Measurements from ENCODE around the gene POLR2E.
A peak's percentile ranks its signal among the peaks of the same experiment; 100 is the strongest.

Gene POLR2E

DNA sequence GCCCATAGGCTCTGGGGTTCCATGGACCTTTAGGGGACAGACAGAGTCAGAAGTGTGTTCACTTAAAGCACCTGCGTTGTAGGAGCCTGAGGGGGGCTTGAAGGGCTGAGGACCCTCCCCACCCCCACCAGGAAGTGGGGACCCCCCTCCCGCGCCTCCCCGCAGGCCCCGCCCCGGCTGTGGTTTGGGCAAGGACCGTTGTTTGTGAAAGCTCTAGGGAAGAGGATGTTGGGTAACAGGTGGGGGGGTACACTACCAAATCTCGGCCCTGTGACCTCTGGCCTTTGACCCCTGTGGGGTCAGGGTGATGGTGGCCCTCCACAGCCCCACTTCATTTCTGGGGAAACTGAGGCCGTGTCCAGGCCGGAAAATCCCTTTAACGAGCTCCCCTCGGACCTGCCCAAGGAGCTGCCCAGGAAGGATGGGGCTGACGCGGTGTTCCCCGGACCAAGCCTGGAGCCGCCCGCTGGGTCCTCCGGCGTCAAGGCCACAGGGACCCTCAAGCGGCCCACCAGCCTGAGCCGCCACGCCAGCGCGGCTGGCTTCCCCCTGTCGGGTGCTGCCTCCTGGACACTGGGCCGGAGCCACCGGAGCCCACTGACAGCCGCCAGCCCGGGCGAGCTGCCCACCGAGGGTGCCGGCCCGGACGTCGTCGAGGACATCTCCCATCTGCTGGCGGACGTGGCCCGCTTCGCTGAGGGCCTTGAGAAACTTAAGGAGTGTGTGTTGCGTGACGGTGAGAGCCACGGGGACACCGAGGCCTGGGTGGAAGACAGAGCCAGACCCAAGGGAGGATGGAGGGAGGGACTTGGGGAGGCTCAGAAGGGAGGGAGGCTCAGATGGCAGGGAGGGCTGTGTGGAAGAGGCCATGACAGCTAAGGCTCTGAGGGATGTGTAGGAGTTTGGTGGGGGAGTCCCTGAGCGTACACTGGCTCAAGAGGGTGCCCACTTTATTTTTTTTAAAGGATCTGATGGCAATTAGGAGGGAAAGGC is 26.9 kb downstream of the POLR2E start:
- H3K27me3 ChIP-seq (ENCODE audit: low read depth, low read length): peaks cover 26% of the 10 kb centered on the region
- H3K27ac ChIP-seq (ENCODE audit: low read length): no peak overlapping the region
- H3K36me3 ChIP-seq (ENCODE audit: control insufficient read depth in 1 of 2, insufficient read depth in 2 of 2, low read length in 2 of 2): no peaks in the 10 kb centered on the region
- peak overlapping the region; percentile 39 to 59 for H3K4me3 ChIP-seq (ENCODE audit: low read depth in 1 of 2, low read length in 2 of 2)
- peaks cover 0 to 2% of the 10 kb centered on the region in 2 donors for H3K9me3 ChIP-seq (ENCODE audit: control insufficient read depth in 1 of 2, low read length in 2 of 2)
- peaks cover 0 to 44% of the 10 kb centered on the region in 2 donors for H3K4me1 ChIP-seq (ENCODE audit: control insufficient read depth in 1 of 2, insufficient read depth in 2 of 2, low read length in 2 of 2)

DNA sequence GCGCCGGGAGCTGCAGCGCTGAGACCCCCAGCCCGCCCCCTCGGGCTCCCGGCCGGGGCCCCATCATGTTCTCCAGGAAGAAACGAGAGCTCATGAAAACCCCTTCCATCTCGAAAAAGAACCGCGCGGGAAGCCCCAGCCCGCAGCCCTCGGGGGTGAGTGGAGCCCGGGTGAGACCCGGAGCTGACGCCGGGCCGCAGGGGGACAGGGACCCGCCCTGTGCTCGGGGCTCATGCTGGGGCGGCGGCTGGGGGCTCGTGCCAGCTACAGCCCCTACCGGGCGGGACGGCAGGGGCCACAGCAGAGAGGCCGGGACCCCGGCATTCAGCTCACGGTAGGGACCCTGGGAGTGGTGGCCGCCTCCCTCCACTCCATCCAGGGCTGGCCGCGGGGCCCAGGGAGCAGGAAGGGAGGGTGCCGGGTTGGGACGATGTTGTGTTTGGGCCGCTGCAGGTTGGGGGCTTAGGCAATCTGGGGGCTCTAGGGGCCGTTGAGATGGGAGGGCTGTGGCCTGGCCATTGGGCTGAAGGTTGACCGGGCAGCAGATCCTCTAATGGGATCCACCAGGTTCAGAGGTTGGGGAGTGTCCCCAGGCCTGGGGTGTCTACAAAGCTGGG is 27.7 kb downstream of the POLR2E start:
- no peak overlapping the region for H3K27ac ChIP-seq (ENCODE audit: low read length)
- H3K9me3 ChIP-seq (ENCODE audit: control insufficient read depth in 1 of 2, low read length in 2 of 2): peaks cover 0 to 2% of the 10 kb centered on the region in 2 donors
- peaks cover 0 to 44% of the 10 kb centered on the region in 2 donors for H3K4me1 ChIP-seq (ENCODE audit: control insufficient read depth in 1 of 2, insufficient read depth in 2 of 2, low read length in 2 of 2)
- H3K36me3 ChIP-seq (ENCODE audit: control insufficient read depth in 1 of 2, insufficient read depth in 2 of 2, low read length in 2 of 2): no peaks in the 10 kb centered on the region
- peak overlapping the region; percentile 7 to 59 for H3K4me3 ChIP-seq (ENCODE audit: low read depth in 1 of 2, low read length in 2 of 2)
- H3K27me3 ChIP-seq (ENCODE audit: low read depth, low read length): peaks cover 24% of the 10 kb centered on the region

DNA sequence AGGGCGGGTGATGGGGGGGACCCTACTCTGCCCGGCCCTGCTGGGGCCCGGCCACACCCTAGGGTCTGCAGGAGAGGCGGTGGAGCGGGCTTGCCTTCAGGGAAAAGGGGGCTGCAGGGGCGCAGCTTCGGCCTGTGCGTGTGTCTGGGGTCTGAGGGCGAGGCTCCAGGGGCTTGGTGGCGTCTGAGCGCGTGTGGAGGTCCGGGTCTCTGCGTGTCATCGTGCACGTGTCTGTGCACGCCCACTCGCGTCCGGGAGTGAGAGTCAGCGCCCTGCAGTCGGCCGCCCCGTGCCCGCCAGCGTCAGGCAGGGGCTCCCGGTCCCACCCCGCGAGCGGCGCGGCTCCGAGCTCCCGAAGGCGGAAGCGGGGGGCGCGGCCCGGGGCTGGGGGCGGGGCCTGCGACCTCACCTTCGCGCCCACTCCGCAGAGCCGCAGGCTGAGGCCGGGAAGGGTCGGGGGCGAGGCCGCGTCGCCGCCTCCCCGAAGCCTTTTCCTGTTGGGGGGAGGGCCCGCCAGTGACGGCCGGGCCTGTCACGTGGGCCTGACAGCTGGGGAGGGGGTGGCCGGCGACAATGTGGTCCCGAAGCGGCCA is 28.3 kb downstream of the POLR2E start, which contains the start of gene ARHGAP45:
ARHGAP45 (plus strand) TSS at position 420 of the 593 bp plus-strand sequence. CDS start 239 bp downstream, outside the sequence.
- Histone ChIP-seq H3K27ac (ENCODE audit: low read length) (no peak within 1 kb of the TSS), H3K4me1 (ENCODE audit: control insufficient read depth in 1 of 2, insufficient read depth in 2 of 2, low read length in 2 of 2) (peaks cover 0 to 44% of the 10 kb centered on the region in 2 donors), H3K9me3 (ENCODE audit: control insufficient read depth in 1 of 2, low read length in 2 of 2) (peaks cover 0 to 2% of the 10 kb centered on the region in 2 donors), H3K27me3 (ENCODE audit: low read depth, low read length) (peaks cover 23% of the 10 kb centered on the region), H3K4me3 (ENCODE audit: low read depth in 1 of 2, low read length in 2 of 2) (peak within 1 kb of the TSS; percentile 7 to 59), H3K36me3 (ENCODE audit: control insufficient read depth in 1 of 2, insufficient read depth in 2 of 2, low read length in 2 of 2) (no peaks in the 10 kb centered on the region)

DNA sequence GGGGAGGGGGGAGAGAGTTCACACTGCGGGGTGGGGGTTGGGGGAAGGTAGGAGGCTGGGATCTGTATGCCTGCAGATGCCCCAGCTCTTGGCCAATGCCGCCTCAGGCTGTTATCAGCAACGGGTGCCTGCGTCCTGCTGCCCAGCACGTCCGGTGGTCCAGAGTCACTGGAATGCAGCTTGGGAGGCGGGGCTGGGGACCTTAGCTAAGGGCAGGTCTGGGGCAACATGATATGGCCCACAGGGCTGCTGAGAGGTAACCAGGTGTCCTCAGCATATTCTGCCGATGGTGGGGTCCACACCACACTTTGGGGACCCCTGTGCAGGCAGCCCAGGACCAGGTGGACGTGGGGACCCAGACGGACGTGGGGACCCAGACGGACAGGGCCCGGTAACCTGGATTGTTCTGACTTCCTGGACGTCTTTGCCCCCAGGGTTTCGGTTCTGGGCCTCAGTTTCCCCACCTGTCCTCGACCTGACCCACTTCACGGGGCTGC is 28.9 kb downstream of the POLR2E start:
- Histone ChIP-seq H3K4me3 (ENCODE audit: low read depth in 1 of 2, low read length in 2 of 2) (peak overlapping the region in 1 of 2 donors; percentile 59), H3K36me3 (ENCODE audit: control insufficient read depth in 1 of 2, insufficient read depth in 2 of 2, low read length in 2 of 2) (no peaks in the 10 kb centered on the region), H3K27ac (ENCODE audit: low read length) (no peak overlapping the region), H3K27me3 (ENCODE audit: low read depth, low read length) (peaks cover 23% of the 10 kb centered on the region), H3K9me3 (ENCODE audit: control insufficient read depth in 1 of 2, low read length in 2 of 2) (peaks cover 0 to 2% of the 10 kb centered on the region in 2 donors), H3K4me1 (ENCODE audit: control insufficient read depth in 1 of 2, insufficient read depth in 2 of 2, low read length in 2 of 2) (peaks cover 0 to 39% of the 10 kb centered on the region in 2 donors)

DNA sequence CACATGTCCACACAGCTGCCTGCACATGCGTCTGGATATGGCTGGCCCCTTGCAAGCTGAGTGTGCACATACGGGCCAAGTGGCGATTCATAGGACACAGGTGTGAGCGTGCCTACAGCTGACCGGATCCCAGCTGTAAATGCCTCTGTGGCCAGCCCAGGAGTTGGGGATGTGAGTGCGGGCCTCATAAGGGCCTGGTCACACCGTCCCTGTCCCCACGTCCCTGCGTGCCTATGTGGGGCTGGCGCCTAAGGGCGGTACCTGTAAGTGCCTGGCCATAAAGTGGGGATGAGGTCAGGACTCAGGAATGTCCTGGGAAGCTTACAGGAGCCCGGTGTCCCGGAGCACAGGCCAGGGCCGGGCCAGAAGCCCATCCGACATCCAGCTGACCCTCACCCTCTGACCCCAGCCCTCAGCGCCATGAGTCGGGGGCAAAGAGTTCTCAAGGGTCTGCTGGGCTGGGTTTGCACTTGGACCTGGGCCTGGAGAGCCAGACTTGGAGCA is 29.5 kb downstream of the POLR2E start:
- Histone ChIP-seq H3K27ac (ENCODE audit: low read length) (no peak overlapping the region), H3K27me3 (ENCODE audit: low read depth, low read length) (peaks cover 20% of the 10 kb centered on the region), H3K9me3 (ENCODE audit: control insufficient read depth in 1 of 2, low read length in 2 of 2) (peaks cover 0 to 2% of the 10 kb centered on the region in 2 donors), H3K4me3 (ENCODE audit: low read depth in 1 of 2, low read length in 2 of 2) (no peak overlapping the region), H3K4me1 (ENCODE audit: control insufficient read depth in 1 of 2, insufficient read depth in 2 of 2, low read length in 2 of 2) (peaks cover 0 to 36% of the 10 kb centered on the region in 2 donors), H3K36me3 (ENCODE audit: control insufficient read depth in 1 of 2, insufficient read depth in 2 of 2, low read length in 2 of 2) (no peaks in the 10 kb centered on the region)

DNA sequence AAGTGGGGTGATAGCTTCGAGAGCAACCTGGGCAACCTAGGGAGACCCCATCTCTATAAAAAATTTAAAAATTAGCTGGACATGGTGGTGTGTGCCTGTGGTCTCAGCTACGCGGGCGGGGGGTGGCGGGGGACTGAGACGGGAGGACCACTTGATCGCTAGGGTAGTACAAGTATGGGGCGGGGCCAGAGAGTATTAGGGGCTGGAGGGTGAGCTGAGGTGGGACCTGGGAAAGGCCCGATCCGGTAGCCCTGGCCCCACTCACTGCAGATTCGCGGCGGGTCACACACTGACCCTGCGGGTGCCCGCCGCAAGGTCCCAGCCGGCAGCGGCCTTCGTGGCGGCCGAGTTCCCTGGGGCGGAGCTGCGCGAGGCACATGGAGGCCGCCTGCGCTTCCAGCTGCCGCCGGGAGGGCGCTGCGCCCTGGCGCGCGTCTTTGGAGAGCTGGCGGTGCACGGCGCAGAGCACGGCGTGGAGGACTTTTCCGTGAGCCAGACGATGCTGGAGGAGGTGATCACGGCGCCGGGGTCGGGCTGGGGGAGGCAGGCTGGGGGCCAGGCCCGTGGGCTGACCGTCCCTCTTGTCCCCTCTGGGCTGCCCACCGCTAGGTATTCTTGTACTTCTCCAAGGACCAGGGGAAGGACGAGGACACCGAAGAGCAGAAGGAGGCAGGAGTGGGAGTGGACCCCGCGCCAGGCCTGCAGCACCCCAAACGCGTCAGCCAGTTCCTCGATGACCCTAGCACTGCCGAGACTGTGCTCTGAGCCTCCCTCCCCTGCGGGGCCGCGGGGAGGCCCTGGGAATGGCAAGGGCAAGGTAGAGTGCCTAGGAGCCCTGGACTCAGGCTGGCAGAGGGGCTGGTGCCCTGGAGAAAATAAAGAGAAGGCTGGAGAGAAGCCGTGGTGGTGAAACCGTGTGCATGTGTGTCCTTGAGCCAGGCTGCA is 30.2 kb downstream of the POLR2E start:
- Histone ChIP-seq H3K4me3 (ENCODE audit: low read depth in 1 of 2, low read length in 2 of 2) (no peak overlapping the region), H3K9me3 (ENCODE audit: control insufficient read depth in 1 of 2, low read length in 2 of 2) (peaks cover 0 to 2% of the 10 kb centered on the region in 2 donors), H3K27ac (ENCODE audit: low read length) (no peak overlapping the region), H3K27me3 (ENCODE audit: low read depth, low read length) (peaks cover 18% of the 10 kb centered on the region), H3K36me3 (ENCODE audit: control insufficient read depth in 1 of 2, insufficient read depth in 2 of 2, low read length in 2 of 2) (no peaks in the 10 kb centered on the region), H3K4me1 (ENCODE audit: control insufficient read depth in 1 of 2, insufficient read depth in 2 of 2, low read length in 2 of 2) (peaks cover 0 to 36% of the 10 kb centered on the region in 2 donors)

DNA sequence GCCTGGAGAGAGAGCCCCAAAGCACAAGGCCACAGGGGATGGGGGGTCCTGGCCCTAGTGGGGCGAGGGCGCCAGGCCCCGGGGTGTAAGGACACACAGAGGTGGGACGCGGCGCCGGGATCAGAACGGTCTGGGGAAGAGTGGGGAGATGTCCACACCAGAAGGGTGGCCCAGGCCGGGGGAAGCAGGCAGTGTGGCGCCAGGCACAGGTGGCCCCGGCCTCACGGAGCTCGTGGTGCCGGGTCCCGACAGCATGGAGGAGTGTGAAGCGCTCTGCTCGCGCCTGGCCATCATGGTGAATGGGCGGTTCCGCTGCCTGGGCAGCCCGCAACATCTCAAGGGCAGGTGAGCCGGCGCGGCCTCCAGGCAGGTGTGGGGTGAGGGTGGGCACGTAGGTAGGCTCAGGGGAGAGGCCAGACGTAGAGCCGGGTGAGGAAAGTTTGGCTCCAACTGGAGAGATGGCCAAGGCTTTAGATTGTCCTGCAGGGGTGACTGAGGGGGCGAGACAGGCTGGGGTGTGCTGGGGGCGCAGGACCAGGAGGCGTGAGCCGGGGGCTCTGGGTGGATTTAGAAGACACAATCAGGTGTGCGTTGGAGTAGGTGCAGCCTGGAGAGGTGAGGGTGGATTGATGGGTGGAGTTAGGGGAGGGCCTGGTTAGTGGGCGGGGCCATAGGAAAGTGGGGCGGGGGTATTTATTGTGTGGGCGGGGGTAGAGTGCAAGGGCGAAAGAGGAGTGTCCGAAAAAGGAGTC is 31.1 kb downstream of the POLR2E start:
- Histone ChIP-seq H3K4me3 (ENCODE audit: low read depth in 1 of 2, low read length in 2 of 2) (no peak overlapping the region), H3K36me3 (ENCODE audit: control insufficient read depth in 1 of 2, insufficient read depth in 2 of 2, low read length in 2 of 2) (no peaks in the 10 kb centered on the region), H3K9me3 (ENCODE audit: control insufficient read depth in 1 of 2, low read length in 2 of 2) (peaks cover 0 to 5% of the 10 kb centered on the region in 2 donors), H3K4me1 (ENCODE audit: control insufficient read depth in 1 of 2, insufficient read depth in 2 of 2, low read length in 2 of 2) (peaks cover 0 to 30% of the 10 kb centered on the region in 2 donors), H3K27me3 (ENCODE audit: low read depth, low read length) (peaks cover 18% of the 10 kb centered on the region), H3K27ac (ENCODE audit: low read length) (no peak overlapping the region)

DNA sequence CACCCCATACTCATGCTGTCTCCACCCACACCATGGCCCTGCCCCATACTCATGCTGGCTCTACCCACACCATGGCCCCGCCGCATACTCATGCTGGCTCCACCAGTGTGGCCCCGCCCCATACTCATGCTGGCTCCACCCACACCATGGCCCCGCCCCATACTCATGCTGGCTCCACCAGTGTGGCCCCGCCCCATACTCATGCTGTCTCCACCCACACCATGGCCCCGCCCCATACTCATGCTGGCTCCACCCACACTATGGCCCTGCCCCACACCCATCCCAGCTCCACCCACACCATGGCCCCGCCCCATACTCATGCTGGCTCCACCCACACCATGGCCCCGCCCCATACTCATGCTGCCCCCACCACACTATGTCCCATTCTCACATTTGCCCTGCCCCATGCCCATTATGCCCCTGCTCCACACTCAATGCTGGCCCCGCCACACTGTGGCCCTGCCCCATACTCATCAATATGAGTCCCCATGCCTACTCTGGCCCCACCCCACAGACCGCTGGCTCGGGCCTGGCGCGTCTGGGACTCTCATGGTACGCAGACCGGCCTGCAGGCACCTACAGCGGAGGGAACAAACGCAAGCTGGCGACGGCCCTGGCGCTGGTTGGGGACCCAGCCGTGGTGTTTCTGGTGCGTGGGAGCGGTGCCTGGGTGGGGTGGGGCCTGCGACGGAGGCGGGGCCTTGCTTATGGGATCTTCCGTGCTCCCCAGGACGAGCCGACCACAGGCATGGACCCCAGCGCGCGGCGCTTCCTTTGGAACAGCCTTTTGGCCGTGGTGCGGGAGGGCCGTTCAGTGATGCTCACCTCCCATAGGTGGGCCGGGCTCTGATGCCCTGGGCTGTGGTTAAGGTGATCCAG is 31.9 kb downstream of the POLR2E start:
- Histone ChIP-seq H3K27me3 (ENCODE audit: low read depth, low read length) (peaks cover 12% of the 10 kb centered on the region), H3K4me3 (ENCODE audit: low read depth in 1 of 2, low read length in 2 of 2) (no peak overlapping the region), H3K9me3 (ENCODE audit: control insufficient read depth in 1 of 2, low read length in 2 of 2) (peaks cover 5 to 12% of the 10 kb centered on the region in 2 donors), H3K4me1 (ENCODE audit: control insufficient read depth in 1 of 2, insufficient read depth in 2 of 2, low read length in 2 of 2) (peaks cover 0 to 30% of the 10 kb centered on the region in 2 donors), H3K36me3 (ENCODE audit: control insufficient read depth in 1 of 2, insufficient read depth in 2 of 2, low read length in 2 of 2) (peaks cover 0 to 5% of the 10 kb centered on the region in 2 donors), H3K27ac (ENCODE audit: low read length) (no peak overlapping the region)

DNA sequence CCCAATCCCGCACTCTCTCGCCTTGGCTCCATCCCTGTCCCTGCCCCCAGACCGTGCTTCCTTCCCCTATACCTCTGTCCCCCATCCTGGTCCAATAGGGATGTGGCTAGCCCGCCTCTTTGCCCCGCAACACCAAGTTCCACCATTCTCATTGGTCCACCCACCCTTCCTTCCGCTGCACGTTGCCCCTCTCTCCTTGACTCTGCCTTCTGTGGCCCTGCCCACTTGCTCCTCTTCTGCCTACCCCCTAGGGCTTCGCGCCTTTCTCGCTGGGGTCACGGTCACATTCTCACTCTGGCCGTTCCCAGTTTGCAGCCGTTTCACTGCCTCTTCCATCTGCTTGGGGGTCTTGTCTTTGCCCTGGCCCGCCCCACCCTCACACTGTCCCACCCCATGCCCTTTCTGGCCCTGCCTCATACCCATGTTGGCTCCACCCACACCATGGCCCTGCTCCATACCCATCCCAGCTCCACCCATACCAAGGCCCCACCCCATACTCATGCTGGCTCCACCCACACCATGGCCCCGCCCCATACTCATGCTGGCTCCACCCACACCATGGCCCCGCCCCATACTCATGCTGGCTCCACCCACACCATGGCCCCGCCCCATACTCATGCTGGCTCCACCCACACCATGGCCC is 32.7 kb downstream of the POLR2E start:
- Histone ChIP-seq H3K27ac (ENCODE audit: low read length) (no peak overlapping the region), H3K9me3 (ENCODE audit: control insufficient read depth in 1 of 2, low read length in 2 of 2) (peaks cover 11 to 20% of the 10 kb centered on the region in 2 donors), H3K36me3 (ENCODE audit: control insufficient read depth in 1 of 2, insufficient read depth in 2 of 2, low read length in 2 of 2) (peaks cover 0 to 10% of the 10 kb centered on the region in 2 donors), H3K27me3 (ENCODE audit: low read depth, low read length) (peaks cover 12% of the 10 kb centered on the region), H3K4me1 (ENCODE audit: control insufficient read depth in 1 of 2, insufficient read depth in 2 of 2, low read length in 2 of 2) (peaks cover 0 to 29% of the 10 kb centered on the region in 2 donors), H3K4me3 (ENCODE audit: low read depth in 1 of 2, low read length in 2 of 2) (no peak overlapping the region)

All from muscle layer of duodenum (tissue), 2 donors.